H1 (cell line): ENCODE data around the gene ZBTB4. TPM values are rescaled to one million over a fixed set of nuclear protein-coding genes. Genes with fewer than 3 reads are reported as not detected.

Experiments
- CEBPB ChIP-seq: IDR thresholded peaks from 2 replicates; pipeline ENCODE4 v1.6.1; 2012; ENCODE audit warnings: low read depth, low read length
- TBP ChIP-seq: IDR thresholded peaks from 2 replicates; pipeline ENCODE4 v1.6.1; 2011; ENCODE audit warnings: low read depth, low read length, improper control_type of control experiment
- polyA plus RNA-seq, 7 experiments: library from polyadenylated mRNA; depleted of rRNA in 3 of 7; stranded (reverse) in 5 of 7; unstranded in 2 of 7; fragments of >200 nt in 5 of 7; fragments of 200-250 nt in 2 of 7; gene quantifications; 1 replicate in 5 of 7; 2 replicates in 1 of 7; 4 replicates in 1 of 7; pipeline versions ENCODE4 v1.2.1 to v1.2.3, GENCODE V29; 2011 to 2013; ENCODE audit warnings: missing spikeins in 2 of 7, mixed read lengths in 2 of 7
- total RNA-seq: library from RNA; stranded (reverse); fragmentation: NEBNext Ultra II Directional; extraction: Animal tissue kit (Norgen Biotek cat#: 25700); gene quantifications from 2 replicates; pipeline ENCODE4 v1.2.1, GENCODE V29; 2021

ZBTB4 gene
- total and polyA plus RNA-seq, 2 of the 8 experiments (the other 6 are each of a cell fraction or from before 2014, with no cell fraction given): 5.9 to 10.1 TPM

DNA sequence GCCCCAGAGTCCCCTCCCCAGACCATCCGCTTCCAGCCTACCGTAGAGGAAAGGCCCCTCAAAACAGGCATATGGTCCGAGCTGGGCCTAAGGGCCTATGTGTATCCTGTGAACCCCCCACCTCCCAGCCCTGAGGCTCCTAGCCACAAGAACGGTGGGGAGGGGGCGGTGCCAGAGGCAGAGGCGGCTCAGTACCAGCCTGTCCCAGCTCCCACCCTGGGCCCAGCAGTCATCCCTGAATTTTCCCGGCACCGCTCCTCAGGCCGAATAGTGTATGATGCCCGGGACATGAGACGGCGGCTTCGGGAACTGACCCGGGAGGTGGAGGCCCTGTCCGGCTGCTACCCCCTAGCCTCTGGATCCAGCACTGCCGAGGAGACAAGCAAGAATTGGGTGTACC, 58.2 kb downstream of the ZBTB4 start (continued):
- TF ChIP-seq TBP: no peak
- no peak for TF ChIP-seq CEBPB
